Esophagus muscularis mucosa (tissue), 4 donors: ENCODE measurements around the gene ZNF423. TPM values are rescaled to one million over a fixed set of nuclear protein-coding genes. Genes with fewer than 3 reads are reported as not detected.

Source experiments
- DNase-seq: peaks from one replicate; pipeline ENCODE4 v3.0.0-alpha.2; 2017; ENCODE audit errors: extremely low spot score
- H3K27ac ChIP-seq, 4 donors: fragments of 200-600 bp; sonication (generic); replicated peaks in 1 of 4; 1 replicate in 3 of 4; 2 replicates in 1 of 4; pipeline ENCODE4 v1.5.1; 2016 to 2019; ENCODE audit warnings: mild to moderate bottlenecking in 1 of 4
- H3K27me3 ChIP-seq, 4 donors: fragments of 200-600 bp; sonication (generic); one replicate each; pipeline versions ENCODE4 v1.5.1 to v1.6.0; 2016 to 2019
- H3K36me3 ChIP-seq, 4 donors: fragments of 200-600 bp; sonication (generic); one replicate each; pipeline ENCODE4 v1.5.1; 2016 to 2019
- H3K4me1 ChIP-seq, 4 donors: fragments of 200-600 bp; sonication (generic); one replicate each; pipeline ENCODE4 v1.5.1; 2016 to 2019
- H3K4me3 ChIP-seq, 4 donors: fragments of 200-600 bp; sonication (generic); 1 replicate in 2 of 4; 2 replicates in 2 of 4; pipeline ENCODE4 v1.5.1; 2016 to 2019; ENCODE audit warnings: mild to moderate bottlenecking in 4 of 4, moderate library complexity in 1 of 4
- H3K9me3 ChIP-seq, 4 donors: fragments of 200-600 bp; sonication (generic); 1 replicate in 3 of 4; 2 replicates in 1 of 4; pipeline ENCODE4 v1.5.1; 2016 to 2019
- CTCF ChIP-seq, 3 experiments: fragments of 200-600 bp in 2 of 3; fragments of 450-650 bp in 1 of 3; sonication (generic) in 2 of 3; IDR thresholded peaks; one replicate each; pipeline ENCODE4 v1.5.1; 2017 to 2019; ENCODE audit warnings: antibody characterized with exemption in 3 of 3, mild to moderate bottlenecking in 2 of 3, moderate library complexity in 1 of 3
- EP300 ChIP-seq: sonication (generic); formaldehyde crosslinking; IDR thresholded peaks from one replicate; pipeline ENCODE4 v1.6.1; 2017; ENCODE audit warnings: antibody characterized with exemption
- POLR2A ChIP-seq: fragments of 450-650 bp; IDR thresholded peaks from one replicate; pipeline ENCODE4 v1.6.1; 2017; ENCODE audit warnings: antibody characterized with exemption, moderate library complexity, mild to moderate bottlenecking, low read depth
- POLR2AphosphoS5 ChIP-seq, 2 donors: sonication (generic); formaldehyde crosslinking; IDR thresholded peaks; one replicate each; pipeline ENCODE4 v1.6.1; 2017; ENCODE audit warnings: antibody characterized with exemption in 2 of 2
- WGBS: methylation state at CpG from one replicate; pipeline ENCODE4 v1.1.5; 2018; 5-methylcytosine and 5-hydroxymethylcytosine counted together
- intact Hi-C: fragments of 100-400 bp; cut with DNase I; formaldehyde crosslinking; loops from one replicate; pipeline ENCODE4 v1.15.1; 2023
- total RNA-seq, 4 donors: library from RNA; depleted of rRNA; stranded (reverse); fragments of >200 nt; gene quantifications; one replicate each; pipeline versions ENCODE4 v1.1.0 to v1.2.1, GENCODE V29; 2016

Gene ZNF423
- total RNA-seq, 4 donors from 2014 or later = 8.7 to 22.5 (median 10.3) TPM

DNA sequence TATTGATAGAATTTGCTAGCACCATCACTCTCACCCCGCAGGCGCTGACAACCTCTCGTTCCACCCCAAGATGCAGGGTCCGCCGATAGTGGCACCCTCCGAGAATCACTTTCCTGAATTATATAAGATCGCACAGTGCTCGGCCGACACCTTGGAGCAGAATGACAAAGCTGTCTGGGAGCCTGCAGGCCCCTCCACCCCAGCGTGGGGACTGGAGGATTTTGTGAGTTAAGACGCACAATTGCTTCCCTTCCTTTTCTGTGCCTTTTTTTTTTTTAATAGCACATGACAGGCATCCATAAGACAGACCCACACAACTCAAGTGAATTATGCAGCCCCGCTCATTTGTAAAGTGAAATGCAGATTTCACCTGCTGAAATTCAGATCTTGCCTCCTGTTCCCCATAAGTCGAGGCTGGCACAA is 327.0 kb downstream of the ZNF423 start:
- 72% methylated on average over 13 of the region's 13 CpGs for WGBS
- TF ChIP-seq POLR2AphosphoS5 (IDR thresholded peaks at IDR 0.05) (no peak), EP300 (no peak), POLR2A (no peak), CTCF (IDR thresholded peaks at IDR 0.05) (no peak)
- Histone ChIP-seq H3K36me3 (peaks cover 0 to 7% (median 2%) of the 10 kb centered on the region in 4 donors), H3K4me3 (peak overlapping the region; percentile 41 to 54 (median 44)), H3K27ac (peak overlapping the region; percentile 13 to 61 (median 42)), H3K27me3 (no peaks in the 10 kb centered on the region), H3K4me1 (peaks cover 2 to 20% (median 14%) of the 10 kb centered on the region in 4 donors), H3K9me3 (no peaks in the 10 kb centered on the region)
- intact Hi-C loops = no loop called here
- DNase-seq = no peak

GRCh38 chr16:49528060-49528865 is 327.6 kb downstream of the ZNF423 start:
- Histone ChIP-seq H3K9me3 (no peaks in the 10 kb centered on the region), H3K27ac (peak overlapping the region; percentile 13 to 61 (median 42)), H3K27me3 (no peaks in the 10 kb centered on the region), H3K36me3 (peaks cover 0 to 8% (median 6%) of the 10 kb centered on the region in 4 donors), H3K4me3 (peak overlapping the region; percentile 41 to 54 (median 44)), H3K4me1 (peaks cover 2 to 20% (median 13%) of the 10 kb centered on the region in 4 donors)
- intact Hi-C loops = no loop called here
- no peak for DNase-seq
- TF ChIP-seq POLR2AphosphoS5 (IDR thresholded peaks at IDR 0.05) = no peak
- TF ChIP-seq EP300 = no peak
- TF ChIP-seq POLR2A = no peak
- no peak for TF ChIP-seq CTCF (IDR thresholded peaks at IDR 0.05)
- 43% methylated on average over 17 of the region's 23 CpGs for WGBS

GRCh38 chr16:49527611-49528010 is 328.3 kb downstream of the ZNF423 start:
- peaks cover 2 to 20% (median 13%) of the 10 kb centered on the region in 4 donors for H3K4me1 ChIP-seq
- peak overlapping the region; percentile 41 to 54 (median 44) for H3K4me3 ChIP-seq
- H3K36me3 ChIP-seq = peaks cover 0 to 15% (median 12%) of the 10 kb centered on the region in 4 donors
- no peak for TF ChIP-seq POLR2AphosphoS5 (IDR thresholded peaks at IDR 0.05)
- no peak for TF ChIP-seq POLR2A
- no peak for TF ChIP-seq EP300
- TF ChIP-seq CTCF (IDR thresholded peaks at IDR 0.05) = no peak
- WGBS = 75% methylated on average over 7 of the region's 7 CpGs
- H3K9me3 ChIP-seq = no peaks in the 10 kb centered on the region
- DNase-seq = no peak
- no peaks in the 10 kb centered on the region for H3K27me3 ChIP-seq
- intact Hi-C loops = no loop called here
- H3K27ac ChIP-seq = peak overlapping the region in 1 of 4 donors; percentile 61

GRCh38 chr16:49526860-49527365 is 329.0 kb downstream of the ZNF423 start:
- Histone ChIP-seq H3K27ac (no peak overlapping the region), H3K4me1 (peaks cover 2 to 20% (median 13%) of the 10 kb centered on the region in 4 donors), H3K27me3 (no peaks in the 10 kb centered on the region), H3K36me3 (peaks cover 0 to 22% (median 13%) of the 10 kb centered on the region in 4 donors), H3K4me3 (no peak overlapping the region), H3K9me3 (no peaks in the 10 kb centered on the region)
- no peak for DNase-seq
- intact Hi-C loops = no loop called here
- no peak for TF ChIP-seq EP300
- TF ChIP-seq POLR2A = no peak
- TF ChIP-seq POLR2AphosphoS5 (IDR thresholded peaks at IDR 0.05) = no peak
- no peak for TF ChIP-seq CTCF (IDR thresholded peaks at IDR 0.05)
- 75% methylated on average over 5 of the region's 11 CpGs for WGBS
